Endothelial cell of hepatic sinusoid (primary cell): ENCODE data around the gene PRC1.
"Not testable (repeated sequence)": the region's sequence is repeated elsewhere in the genome, so short reads cannot be mapped to it uniquely, and the experiment has no call there.

ENCODE experiments used
- in situ Hi-C: cut with HindIII; loops from 2 replicates; pipeline ENCODE4 v1.10.0; 2017; ENCODE audit warnings: low sequenced_read_pairs

Gene PRC1, protein sequence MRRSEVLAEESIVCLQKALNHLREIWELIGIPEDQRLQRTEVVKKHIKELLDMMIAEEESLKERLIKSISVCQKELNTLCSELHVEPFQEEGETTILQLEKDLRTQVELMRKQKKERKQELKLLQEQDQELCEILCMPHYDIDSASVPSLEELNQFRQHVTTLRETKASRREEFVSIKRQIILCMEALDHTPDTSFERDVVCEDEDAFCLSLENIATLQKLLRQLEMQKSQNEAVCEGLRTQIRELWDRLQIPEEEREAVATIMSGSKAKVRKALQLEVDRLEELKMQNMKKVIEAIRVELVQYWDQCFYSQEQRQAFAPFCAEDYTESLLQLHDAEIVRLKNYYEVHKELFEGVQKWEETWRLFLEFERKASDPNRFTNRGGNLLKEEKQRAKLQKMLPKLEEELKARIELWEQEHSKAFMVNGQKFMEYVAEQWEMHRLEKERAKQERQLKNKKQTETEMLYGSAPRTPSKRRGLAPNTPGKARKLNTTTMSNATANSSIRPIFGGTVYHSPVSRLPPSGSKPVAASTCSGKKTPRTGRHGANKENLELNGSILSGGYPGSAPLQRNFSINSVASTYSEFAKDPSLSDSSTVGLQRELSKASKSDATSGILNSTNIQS

DNA sequence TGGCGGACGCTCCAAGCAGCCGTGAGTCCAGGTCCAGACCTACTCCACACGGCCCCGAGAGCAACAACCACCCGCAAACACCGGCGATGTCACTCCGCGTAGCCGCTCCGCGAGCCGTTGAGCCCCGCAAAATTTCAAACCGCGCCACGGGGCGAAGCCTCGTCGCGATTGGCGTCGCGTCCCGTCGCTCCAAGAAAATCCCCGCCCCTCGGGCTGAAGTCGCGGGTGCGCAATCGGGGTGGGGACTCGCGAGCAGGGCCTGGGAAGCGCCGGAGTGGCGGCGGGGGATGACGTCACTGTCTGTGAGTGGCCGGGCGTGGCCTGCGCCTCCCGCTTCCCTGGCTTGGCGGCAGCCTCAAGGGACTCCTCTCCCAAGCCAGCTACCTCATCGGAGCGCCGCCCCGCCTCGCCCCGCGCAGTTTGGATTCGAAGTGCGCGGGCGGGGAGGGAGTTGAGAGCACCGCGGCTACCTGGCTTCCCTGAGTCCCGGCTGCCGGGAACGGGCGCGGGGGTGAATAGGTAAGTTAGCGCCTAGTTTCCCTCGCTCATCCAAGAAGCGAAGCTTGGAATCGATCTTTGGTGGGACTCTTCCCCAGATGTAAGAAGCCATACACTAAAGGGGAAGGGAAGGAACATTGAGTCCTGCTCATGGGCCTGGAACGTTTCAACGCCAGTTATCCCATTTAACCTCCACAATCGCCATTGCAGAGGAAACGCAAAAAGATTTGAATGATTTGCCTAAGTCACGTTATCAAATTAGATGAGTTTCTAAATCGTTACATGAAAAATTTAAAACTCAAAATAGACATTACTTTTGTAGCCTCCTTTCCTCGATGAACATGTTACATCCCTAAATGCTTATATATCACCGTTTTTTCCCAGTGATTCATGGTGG lies at the start of gene PRC1:
PRC1 (minus strand) TSS at position 119 of the 895 bp plus-strand sequence; CDS start at position 1, 118 bp downstream.
- in situ Hi-C loops: no loop called here

DNA sequence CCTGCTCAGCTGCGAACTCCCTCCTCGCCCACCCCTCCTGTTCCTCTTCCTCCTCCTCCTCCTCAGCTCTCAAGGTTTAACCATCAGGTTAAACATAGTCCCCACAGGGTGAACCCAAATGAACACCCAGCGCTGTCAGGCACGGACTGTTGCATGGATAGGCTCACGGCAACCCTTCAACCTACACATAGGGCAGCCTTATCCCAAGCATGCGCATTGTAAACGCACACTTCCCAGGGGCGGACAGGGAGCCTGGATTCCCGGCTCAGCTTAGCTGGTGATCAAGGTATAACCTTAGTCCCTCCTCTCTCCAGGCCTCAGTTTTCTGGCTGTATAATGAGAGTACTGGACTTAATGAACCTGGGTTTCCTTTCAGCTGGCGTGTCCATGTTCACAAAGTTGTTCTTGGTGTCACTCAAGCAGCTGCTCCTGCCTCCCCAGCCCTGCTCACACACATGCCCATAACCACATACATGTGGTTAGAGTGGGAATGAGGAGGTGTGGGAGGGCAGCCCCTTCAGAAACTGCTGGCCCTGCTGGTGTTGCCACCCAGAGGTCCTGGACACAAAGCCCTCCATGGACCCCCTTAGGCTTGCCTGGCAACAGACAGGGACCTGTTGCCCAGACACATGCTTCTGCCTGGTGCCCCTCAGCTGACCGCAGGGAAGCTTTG lies 49.0 kb upstream of the PRC1 start:
- in situ Hi-C loops: no loop called here

DNA sequence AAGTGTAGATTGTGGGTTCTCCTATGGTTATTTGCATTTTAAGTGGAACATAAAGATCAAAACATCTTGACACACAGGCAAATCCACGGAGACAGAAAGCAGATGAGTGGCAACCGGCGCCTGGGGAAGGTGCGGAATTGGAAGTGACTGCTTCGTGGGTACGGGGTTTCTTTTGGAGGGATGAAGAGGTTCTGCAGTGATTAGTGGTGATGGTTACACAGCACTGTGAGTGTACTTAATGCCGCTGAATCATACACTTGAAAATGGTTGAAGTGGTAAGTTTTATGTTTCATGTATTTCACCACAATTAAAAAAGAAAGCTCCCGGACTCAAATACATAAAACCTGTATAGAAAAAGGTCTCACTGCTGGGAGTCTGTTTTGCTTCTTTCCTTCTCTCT lies 46.5 kb upstream of the PRC1 start:
- in situ Hi-C loops: no loop called here

DNA sequence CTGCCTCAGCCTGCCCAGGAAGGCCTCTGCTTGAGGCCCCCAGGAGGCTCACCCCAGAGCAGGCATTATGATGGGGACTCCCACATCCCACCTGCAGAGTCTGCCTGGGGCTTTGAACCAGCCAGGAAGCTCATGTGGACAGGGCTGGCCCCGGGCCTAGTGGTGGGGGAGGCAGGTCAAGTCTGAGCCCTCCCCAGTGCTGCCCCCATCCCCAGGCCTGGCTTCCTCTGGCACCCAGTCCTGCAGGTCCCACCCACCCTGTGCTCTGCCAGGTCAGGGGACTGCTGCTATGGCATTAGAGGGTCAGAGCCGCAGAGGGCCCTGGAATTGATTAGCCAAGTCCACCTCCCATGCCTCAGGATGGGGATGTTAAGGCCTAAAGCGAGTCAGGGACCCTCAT lies 45.7 kb upstream of the PRC1 start:
- in situ Hi-C loops: no loop called here

DNA sequence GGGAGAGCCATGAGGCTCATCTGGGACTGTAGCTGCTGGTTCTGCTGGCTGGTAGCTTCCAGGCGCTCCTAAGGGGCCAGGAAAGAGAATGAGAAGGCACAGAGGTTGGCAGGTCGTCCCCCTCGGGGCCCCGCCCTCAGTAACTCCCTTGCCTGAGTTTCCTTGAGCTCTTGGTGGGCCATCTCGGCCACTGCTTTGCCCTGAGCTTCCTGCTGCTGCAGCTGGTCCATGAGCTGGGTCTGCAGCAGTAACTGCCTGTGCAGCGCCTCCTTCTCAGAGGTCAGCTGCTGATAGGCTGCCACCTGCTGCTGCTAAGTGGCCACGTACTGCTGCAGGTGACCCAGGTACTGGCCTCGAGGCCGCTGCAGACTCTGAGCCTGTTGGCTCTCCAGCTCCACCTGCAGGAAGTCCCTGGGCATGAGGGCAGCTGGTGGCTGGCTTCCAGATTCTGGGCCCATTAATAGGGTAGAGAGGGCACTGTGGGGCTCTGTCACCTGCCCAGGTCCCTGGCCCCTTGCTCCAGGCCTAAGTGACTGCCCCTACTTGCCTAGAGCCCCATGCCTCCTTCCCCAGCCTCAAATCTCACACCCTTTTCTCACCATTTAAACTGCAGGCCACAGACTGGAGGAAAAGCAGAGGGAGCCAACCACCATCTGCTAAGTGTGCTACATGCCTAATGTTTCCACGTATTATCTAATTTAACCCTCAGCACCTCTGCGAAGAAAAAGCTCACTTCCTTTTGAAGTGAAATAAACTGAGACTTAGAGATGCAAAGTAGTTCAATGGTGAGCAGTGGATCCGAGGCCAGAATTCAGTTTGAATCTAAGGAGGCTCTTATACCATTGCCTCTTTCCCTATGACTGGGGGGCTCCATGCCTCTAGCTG lies 38.8 kb upstream of the PRC1 start:
- in situ Hi-C loops: no loop called here

DNA sequence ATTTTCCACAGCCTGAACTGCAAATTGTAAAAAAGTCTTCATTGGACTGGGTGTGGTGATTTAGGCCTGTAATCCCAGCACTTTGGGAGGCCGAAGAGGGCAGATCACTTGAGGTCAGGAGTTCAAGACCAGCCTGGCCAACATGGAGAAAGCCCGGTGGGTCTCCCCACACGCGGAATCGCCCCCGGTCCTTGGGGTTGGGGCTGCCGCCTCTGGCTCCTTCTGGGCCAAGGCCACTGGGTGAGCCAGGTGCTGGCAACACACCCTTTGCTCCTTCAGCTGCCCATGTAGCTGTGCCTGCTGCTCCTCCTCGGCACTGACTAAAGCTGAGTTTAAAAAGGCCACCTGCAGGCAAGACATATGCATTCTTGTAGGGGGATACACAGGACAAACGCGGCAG lies 37.5 kb upstream of the PRC1 start:
- in situ Hi-C loops: no loop called here

DNA sequence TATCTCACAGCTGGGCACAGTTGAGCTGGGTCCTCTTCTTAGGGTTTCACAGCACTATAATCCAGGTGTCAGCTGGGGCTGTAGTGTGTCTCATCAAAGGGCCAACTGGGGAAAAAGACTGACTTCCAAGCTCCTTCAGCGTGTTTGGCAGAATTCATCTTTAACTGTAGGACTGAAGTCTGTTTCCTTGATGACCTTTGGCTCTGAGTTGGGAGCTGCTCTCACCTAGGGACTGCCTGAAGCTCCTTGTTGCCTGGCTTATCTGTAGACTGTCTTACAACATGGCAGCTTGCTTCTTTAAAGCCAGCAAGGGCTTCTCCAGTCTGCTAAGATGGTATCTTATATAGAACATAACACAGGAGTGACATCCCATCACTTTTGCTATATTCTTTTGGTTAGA lies 33.3 kb upstream of the PRC1 start:
- in situ Hi-C loops: no loop called here

DNA sequence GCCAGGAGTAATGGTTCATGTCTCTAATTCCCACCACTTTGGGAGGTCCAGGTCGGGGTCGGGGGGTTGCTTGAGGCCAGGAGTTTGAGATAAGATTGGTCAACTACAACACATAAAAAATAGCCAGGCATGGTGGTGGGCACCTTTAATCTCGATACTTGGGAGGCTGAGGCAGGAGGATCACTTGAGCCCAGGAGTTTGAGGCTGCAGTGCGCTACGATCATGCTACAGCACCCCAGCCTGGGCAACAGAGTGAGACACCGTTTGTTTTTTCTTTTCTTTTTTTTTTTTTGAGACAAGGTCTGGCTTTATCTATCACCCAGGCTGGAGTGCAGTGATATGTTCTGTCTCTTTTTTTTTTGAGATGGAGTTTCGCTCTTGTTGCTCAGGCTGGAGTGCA lies 29.4 kb upstream of the PRC1 start:
- in situ Hi-C loops: no loop called here

DNA sequence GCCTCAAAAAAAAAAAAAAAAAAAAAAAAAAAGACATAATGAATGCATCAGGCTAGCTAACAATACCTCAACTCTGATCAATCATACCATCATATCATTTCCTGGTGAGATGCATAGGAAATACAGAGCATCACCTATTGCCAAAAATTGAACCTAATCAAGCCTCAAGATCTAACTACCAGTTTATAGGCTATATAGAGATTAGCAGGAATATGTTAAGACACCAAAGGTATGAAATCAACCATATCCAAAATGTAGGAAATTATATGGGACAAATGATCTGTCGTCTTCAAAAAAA lies 28.4 kb upstream of the PRC1 start:
- in situ Hi-C loops: no loop called here

DNA sequence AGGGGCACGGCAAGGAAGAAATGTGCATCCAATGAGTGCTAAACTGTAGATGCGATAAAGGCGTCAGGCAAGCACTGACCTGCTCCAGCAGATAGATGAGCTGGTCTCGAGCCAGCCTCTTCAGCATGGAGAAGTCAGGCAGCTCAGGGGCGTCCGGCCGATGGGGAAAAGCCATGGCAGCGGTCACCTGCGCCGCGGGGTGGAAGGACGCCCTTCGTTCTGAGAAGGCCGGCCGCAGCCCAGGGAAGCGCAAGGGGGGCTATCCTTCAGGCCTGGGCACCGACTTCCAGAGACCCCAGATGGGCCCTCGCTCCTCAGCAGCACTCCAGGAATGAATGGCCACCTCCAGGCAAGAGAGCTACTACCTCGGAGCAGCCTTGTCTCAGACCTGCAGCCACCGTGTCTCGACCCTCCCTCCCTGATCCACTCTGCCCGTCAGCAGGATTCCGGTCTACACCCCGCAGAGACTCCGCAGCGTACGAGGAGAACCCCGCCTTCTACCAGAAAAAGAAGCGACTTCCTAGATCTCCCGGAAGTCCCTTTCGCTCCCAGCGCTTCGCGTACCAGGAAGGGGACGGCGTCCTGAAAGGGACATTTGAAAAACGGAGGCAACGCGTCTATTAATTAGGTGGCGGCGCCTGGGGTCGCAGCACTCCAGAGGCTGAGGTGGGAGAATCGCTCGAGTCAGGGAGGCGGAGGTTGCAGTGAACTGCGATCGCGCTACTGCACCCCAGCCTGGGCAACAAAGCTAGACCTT lies 27.9 kb upstream of the PRC1 start, which contains the start of gene VPS33B:
VPS33B (minus strand) TSS at position 520 of the 757 bp plus-strand sequence; CDS start at position 175, 345 bp downstream.
- in situ Hi-C loops: no loop called here

DNA sequence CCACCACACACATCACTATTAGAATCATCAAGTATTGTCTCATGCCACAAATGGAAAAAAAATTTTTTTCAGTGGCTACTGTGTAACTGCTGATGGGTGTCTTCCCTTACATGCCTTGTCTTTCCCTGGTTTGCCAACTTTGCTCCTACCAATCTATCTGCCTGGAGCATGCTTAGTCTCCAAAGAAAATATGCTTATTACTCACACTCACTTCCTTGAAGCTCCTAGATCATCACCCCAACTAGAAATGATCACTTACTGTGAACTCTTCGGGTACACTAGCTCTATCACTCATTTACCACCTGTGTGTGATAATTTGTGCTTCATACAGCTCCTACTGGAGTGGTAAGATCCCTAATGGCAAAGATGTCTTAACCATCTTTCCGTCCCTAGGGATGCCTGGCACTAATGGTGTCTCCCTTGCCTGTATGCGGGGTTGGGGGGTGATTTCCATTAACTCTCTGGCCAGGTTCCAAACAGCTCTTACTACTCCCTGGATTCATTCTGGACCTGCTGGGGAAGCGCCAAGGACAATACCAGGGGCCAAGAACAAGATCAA lies 27.3 kb upstream of the PRC1 start:
- in situ Hi-C loops: no loop called here

DNA sequence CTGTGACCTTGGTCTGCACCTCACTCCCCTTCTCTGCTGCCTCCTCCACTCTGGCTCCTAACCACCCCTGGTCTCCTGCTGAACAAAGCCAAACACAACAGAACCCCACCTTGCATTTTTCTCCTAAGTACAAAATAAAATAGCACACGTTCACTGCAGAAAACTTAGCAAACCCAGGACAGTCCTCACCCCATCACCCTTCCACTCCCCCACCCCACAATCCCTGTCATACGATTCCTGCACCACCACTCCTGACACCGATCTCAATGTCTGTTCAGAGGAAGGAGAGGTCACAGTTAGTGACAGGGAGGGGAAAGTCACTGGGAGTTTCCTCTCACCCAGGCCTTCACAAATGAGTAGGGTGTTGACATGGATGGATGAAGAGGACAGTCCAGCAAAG lies 23.8 kb upstream of the PRC1 start:
- in situ Hi-C loops: no loop called here

DNA sequence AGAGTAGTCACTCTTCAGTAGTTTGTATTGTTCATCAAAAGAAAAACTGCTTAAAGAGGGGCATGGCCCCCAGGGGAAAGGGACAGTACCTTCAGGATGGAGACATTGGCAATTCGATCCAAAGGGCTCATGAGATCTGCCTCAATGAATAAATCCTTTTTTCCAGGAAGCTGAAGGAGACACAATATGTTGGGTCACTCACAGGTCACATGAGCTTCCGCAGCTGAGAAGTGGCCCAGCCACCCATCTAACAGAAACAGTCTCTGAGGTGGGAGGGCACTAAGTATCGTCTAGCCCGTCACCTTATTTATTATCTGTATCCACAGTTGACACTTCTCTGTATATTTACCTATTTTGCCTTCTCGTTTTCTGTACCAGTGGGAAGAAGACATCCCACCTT lies 23.4 kb upstream of the PRC1 start:
- in situ Hi-C loops: no loop called here

DNA sequence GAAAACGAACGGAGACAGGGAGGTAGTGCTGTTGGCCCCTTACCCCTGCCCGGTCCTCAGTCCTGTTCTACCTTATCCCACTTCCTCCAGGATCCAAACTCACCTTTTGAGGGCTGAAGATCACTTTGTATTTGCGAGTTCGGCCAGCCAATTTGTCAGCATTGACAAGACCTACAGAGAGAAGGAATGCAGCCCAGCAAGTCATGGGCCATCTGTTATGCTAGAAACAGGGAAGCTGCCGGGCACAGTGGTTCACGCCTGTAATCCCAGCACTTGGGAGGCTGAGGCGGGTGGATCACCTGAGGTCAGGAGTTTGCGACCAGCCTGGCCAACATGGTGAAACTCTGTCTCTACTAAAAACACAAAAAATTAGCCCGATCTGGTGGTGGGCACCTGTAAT lies 19.4 kb upstream of the PRC1 start:
- in situ Hi-C loops: not testable (repeated sequence)

DNA sequence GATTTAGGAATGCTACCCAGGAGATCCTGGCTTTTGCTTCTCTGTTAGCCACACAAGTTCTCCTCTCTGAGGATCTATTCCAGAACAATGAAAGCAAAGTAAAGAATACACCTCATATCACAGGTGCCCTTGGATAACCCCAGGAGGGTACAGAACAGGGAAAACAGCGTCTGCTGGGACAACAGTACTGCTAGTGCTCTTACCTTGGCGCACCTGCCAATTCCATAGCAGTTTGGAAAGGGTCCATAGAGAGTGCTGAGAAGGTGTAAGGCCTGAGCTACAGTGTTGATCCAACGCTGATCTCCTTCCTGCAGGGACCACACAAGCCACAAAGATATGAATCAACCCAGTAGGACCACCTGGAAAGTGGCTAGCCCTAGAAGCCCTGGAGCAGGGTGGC lies 12.9 kb upstream of the PRC1 start:
- in situ Hi-C loops: no loop called here

DNA sequence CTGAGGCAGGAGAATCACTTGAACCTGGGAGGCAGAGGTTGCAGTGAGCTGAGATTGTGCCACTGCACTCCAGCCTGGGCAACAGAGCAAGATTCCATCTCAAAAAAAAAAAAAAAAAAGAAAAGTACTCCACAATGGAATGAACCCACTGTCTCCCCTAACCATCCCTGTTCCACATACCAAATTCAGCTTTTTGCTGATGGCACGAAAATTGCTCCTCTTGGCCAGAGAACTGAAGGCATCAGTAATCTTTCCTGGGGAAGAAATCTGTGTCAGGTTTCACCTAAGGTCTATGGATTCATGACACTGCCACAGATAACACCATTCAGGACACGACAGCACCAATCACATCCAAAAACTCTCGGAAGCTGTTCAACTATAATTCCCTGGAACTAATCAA lies 6.9 kb upstream of the PRC1 start:
- in situ Hi-C loops: no loop called here

DNA sequence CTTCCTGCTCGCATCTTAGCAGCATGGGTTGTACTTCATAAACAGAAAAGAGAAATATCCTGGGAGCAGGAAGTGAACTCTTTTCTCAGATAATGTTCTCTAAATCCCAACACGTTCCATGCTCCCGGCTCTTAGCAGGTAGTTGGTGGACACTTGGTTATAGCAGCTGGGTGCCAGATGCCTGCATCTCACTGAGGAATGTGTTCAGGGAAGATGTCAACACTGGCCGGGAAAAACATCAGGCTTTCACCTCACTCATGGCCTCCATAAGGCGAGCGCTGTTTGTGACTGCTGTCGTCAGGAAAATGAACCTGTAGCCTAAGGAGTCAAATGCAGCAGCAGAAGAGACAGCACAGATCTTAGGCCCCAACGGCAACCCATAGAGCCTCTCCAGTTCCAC lies 4.4 kb upstream of the PRC1 start:
- in situ Hi-C loops: no loop called here

DNA sequence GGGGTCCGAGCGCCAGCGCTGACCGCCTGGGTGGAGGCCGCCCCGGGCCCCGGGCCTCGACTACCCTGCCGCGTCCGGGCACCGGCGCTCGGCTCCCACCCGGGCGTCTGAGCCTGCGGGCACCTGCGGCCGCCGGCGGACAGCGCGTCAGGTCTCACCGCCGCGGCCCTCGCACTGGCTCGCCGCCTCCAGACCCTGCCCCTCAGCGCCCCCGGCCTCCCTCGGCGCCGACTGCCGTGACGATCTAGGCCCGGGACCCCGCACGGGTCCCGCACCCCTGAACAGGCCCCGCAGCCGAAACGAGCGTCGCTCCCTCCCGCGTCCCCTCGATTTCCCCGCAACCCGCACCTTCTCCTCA lies 297 bp downstream of the PRC1 start:
- in situ Hi-C loops: no loop called here

DNA sequence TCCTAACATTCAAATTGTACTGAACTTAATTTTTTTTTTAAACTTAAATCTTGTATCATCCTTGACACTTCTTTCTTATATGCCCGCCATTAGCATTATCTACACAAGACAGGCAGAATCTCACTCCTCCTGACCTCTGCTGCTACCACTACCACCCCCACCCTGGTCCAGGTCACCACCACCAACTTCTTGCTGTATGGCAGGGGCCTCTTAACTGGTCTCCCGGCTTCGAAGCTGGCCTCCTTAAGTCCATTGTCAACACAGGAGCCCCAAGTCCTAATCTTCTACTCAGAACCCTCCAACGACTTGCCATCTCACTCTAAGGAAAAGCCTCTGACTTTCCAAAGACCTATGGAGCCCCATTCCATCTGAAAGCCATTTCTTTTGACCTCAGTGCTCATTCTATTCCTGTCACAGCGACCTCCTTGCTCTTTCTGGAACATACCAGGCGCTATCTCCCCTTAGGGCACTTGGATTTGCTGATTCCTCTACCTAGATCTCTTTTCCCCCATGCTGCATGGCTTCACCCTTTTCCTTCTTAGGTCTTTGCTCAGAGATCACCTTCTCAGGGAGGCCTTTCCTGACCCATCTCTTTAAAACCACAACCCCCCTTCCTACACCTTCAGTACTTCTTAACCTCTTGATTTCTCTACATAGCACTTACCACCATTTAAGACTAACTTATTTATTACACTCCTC lies 2.6 kb downstream of the PRC1 start:
- in situ Hi-C loops: no loop called here
